HCT116 (cell line): ENCODE data around the gene OBP2B. TPM values are rescaled to one million over a fixed set of nuclear protein-coding genes. Genes with fewer than 3 reads are reported as not detected.

Experiments used
- ATAC-seq: fragments of 200-7000 bp; cut with Tn5 transposase; 2 replicates; pipeline ENCODE4 v1.9.1; 2020; ENCODE audit warnings: mild to moderate bottlenecking, moderate library complexity
- BruUV-seq: library from RNA; stranded (reverse); fragments of 400-500 nt; replicated peaks from 2 replicates; lab custom pipeline; 2021; lab: Mats Ljungman, UMichigan
- CTCF ChIA-PET: fragments of 300-600 bp; sonication (Branson Sonifier 250); formaldehyde crosslinking; loops from one replicate; lab custom pipeline; 2021; ENCODE audit warnings: antibody characterized with exemption; lab: Charles Lee
- POLR2A ChIA-PET: fragments of 300-600, 350-600 bp; sonication (Branson Sonifier 250); formaldehyde crosslinking; loops from one replicate; lab custom pipeline; 2021; ENCODE audit warnings: antibody characterized with exemption; lab: Charles Lee
- RAD21 ChIA-PET, 2 experiments: fragments of 300-600 bp; sonication (Branson Sonifier 250); formaldehyde crosslinking; loops; one replicate each; lab custom pipeline; 2023; ENCODE audit warnings: low total read pairs in 2 of 2; ENCODE audit not compliant: uncharacterized antibody in 2 of 2, unreplicated experiment in 2 of 2, low non-redundant PET in 1 of 2; lab: Charles Lee
- DNase-seq: peaks from one replicate; pipeline ENCODE4 v3.0.0-alpha.2; 2010; ENCODE audit warnings: low read depth, low spot score
- H2AFZ ChIP-seq: fragments of 200-600 bp; shearing (Covaris generic), sonication (generic); 2 replicates; pipeline ENCODE4 v1.6.1; 2017; ENCODE audit warnings: low read depth, mixed run types, mixed read lengths, antibody characterized with exemption, low read length; ENCODE audit not compliant: poor library complexity, severe bottlenecking
- H3K27ac ChIP-seq: 2 replicates; pipeline ENCODE4 v1.5.1; 2012; ENCODE audit warnings: low read depth, low read length
- H3K27me3 ChIP-seq: fragments of 200-600 bp; sonication (generic); 2 replicates; pipeline ENCODE4 v1.6.1; 2016; ENCODE audit warnings: mixed run types, low read length, mixed read lengths; ENCODE audit not compliant: insufficient read depth
- H3K36me3 ChIP-seq, 2 experiments: fragments of 200-500 bp in 1 of 2; fragments of 200-600 bp in 1 of 2; sonication (Bioruptor generic) in 1 of 2; sonication (generic) in 1 of 2; 2 replicates each; pipeline versions ENCODE4 v1.5.1 to v1.6.1; 2014 to 2016; ENCODE audit warnings: low read length in 2 of 2, inconsistent platforms in 1 of 2, mixed read lengths in 1 of 2, mixed run types in 1 of 2; ENCODE audit not compliant: insufficient read depth in 2 of 2, control insufficient read depth in 1 of 2
- H3K4me1 ChIP-seq, 2 experiments: fragments of 200-600 bp in 1 of 2; sonication (generic) in 1 of 2; 2 replicates each; pipeline versions ENCODE4 v1.5.1 to v1.6.1; 2012 to 2017; ENCODE audit warnings: low read length in 2 of 2, inconsistent platforms in 1 of 2, mild to moderate bottlenecking in 1 of 2, mixed read lengths in 1 of 2, mixed run types in 1 of 2, moderate library complexity in 1 of 2; ENCODE audit not compliant: insufficient read depth in 2 of 2, control insufficient read depth in 1 of 2
- H3K4me2 ChIP-seq: fragments of 200-600 bp; sonication (generic); 2 replicates; pipeline ENCODE4 v1.6.1; 2017; ENCODE audit warnings: mixed run types, low read length, mixed read lengths
- H3K4me3 ChIP-seq, 2 experiments: fragments of 200-600 bp in 1 of 2; sonication (generic) in 1 of 2; replicated peaks in 1 of 2; 2 replicates each; pipeline ENCODE4 v1.5.1; 2011 to 2016; ENCODE audit warnings: low read length in 2 of 2, control low read depth in 1 of 2, low read depth in 1 of 2, mild to moderate bottlenecking in 1 of 2, mixed read lengths in 1 of 2, mixed run types in 1 of 2
- H3K79me2 ChIP-seq: fragments of 200-600 bp; sonication (generic); 2 replicates; pipeline ENCODE4 v1.6.1; 2017; ENCODE audit warnings: mild to moderate bottlenecking, mixed run types, low read length, moderate library complexity, mixed read lengths; ENCODE audit not compliant: insufficient read depth
- H3K9ac ChIP-seq: fragments of 200-600 bp; sonication (generic); 2 replicates; pipeline ENCODE4 v1.6.1; 2016; ENCODE audit warnings: low read length, mixed read lengths
- H3K9me2 ChIP-seq: fragments of 200-600 bp; sonication (generic), shearing (Covaris generic); 2 replicates; pipeline ENCODE4 v1.6.1; 2017; ENCODE audit warnings: mixed run types, mild to moderate bottlenecking, moderate library complexity; ENCODE audit not compliant: insufficient read depth
- H3K9me3 ChIP-seq, 2 experiments: fragments of 200-500 bp in 1 of 2; fragments of 200-600 bp in 1 of 2; sonication (Bioruptor generic) in 1 of 2; sonication (generic) in 1 of 2; 2 replicates each; pipeline ENCODE4 v1.6.1; 2014 to 2017; ENCODE audit warnings: low read length in 2 of 2, mixed read lengths in 2 of 2, inconsistent platforms in 1 of 2, low read depth in 1 of 2, mild to moderate bottlenecking in 1 of 2, mixed run types in 1 of 2, moderate library complexity in 1 of 2; ENCODE audit not compliant: control insufficient read depth in 1 of 2, insufficient read depth in 1 of 2
- H4K20me1 ChIP-seq: fragments of 200-600 bp; sonication (generic), shearing (Covaris generic); 2 replicates; pipeline ENCODE4 v1.6.1; 2017; ENCODE audit warnings: mixed run types, mild to moderate bottlenecking, moderate library complexity; ENCODE audit not compliant: insufficient read depth
- EGR1 ChIP-seq: IDR thresholded peaks from 2 replicates; pipeline ENCODE4 v1.6.1; 2012; ENCODE audit warnings: low read depth
- ELF1 ChIP-seq: IDR thresholded peaks from 2 replicates; pipeline ENCODE4 v1.6.1; 2012; ENCODE audit warnings: low read depth, borderline replicate concordance
- EZH2 ChIP-seq: fragments of 200-600 bp; sonication (generic); IDR thresholded peaks from 2 replicates; pipeline ENCODE4 v1.6.1; 2017; ENCODE audit warnings: antibody characterized with exemption, mixed run types
- FOSL1 ChIP-seq: IDR thresholded peaks from 2 replicates; pipeline ENCODE4 v1.6.1; 2012; ENCODE audit warnings: low read depth
- MAX ChIP-seq: IDR thresholded peaks from 2 replicates; pipeline ENCODE4 v1.6.1; 2012
- POLR2A ChIP-seq: IDR thresholded peaks from 2 replicates; pipeline ENCODE4 v1.7.0; 2011; ENCODE audit warnings: borderline replicate concordance; ENCODE audit not compliant: insufficient read depth, insufficient read length; ENCODE audit errors: extremely low read depth
- POLR2AphosphoS5 ChIP-seq: IDR thresholded peaks from 2 replicates; pipeline ENCODE4 v1.6.1; 2011; ENCODE audit warnings: mild to moderate bottlenecking, low read depth, low read length, moderate library complexity
- RAD21 ChIP-seq: IDR thresholded peaks from 2 replicates; pipeline ENCODE4 v1.6.1; 2012; ENCODE audit warnings: low read depth, mild to moderate bottlenecking
- REST ChIP-seq: IDR thresholded peaks from 2 replicates; pipeline ENCODE4 v1.6.1; 2012; ENCODE audit warnings: low read depth
- SIN3A ChIP-seq: IDR thresholded peaks from 2 replicates; pipeline ENCODE4 v1.6.1; 2012; ENCODE audit warnings: low read depth
- SP1 ChIP-seq: IDR thresholded peaks from 2 replicates; pipeline ENCODE4 v1.6.1; 2012; ENCODE audit warnings: low read depth
- SRF ChIP-seq: IDR thresholded peaks from 2 replicates; pipeline ENCODE4 v1.6.1; 2012; ENCODE audit warnings: low read depth
- TCF7L2 ChIP-seq: IDR thresholded peaks from 2 replicates; pipeline ENCODE4 v1.7.0; 2011; ENCODE audit warnings: borderline replicate concordance, inconsistent platforms; ENCODE audit not compliant: insufficient read depth, insufficient read length; ENCODE audit errors: extremely low read depth
- YY1 ChIP-seq: IDR thresholded peaks from 2 replicates; pipeline ENCODE4 v1.6.1; 2011; ENCODE audit warnings: low read length, low read depth, moderate library complexity, mild to moderate bottlenecking; ENCODE audit not compliant: insufficient replicate concordance; ENCODE audit errors: extremely low read depth
- ZBTB33 ChIP-seq: IDR thresholded peaks from 2 replicates; pipeline ENCODE4 v1.6.1; 2011; ENCODE audit warnings: mild to moderate bottlenecking, low read length, moderate library complexity; ENCODE audit not compliant: insufficient replicate concordance; ENCODE audit errors: extremely low read depth
- ZFX ChIP-seq: fragments of 450-650 bp; IDR thresholded peaks from 2 replicates; pipeline ENCODE4 v1.6.1; 2017
- intact Hi-C: fragments of 100-400 bp; cut with micrococcal nuclease; formaldehyde crosslinking; loops from 2 replicates; pipeline ENCODE4 v1.10.0; 2022
- total RNA-seq: library from RNA; stranded (reverse); gene quantifications from one replicate; pipeline ENCODE4 v1.2.1, GENCODE V29; 2021; ENCODE audit not compliant: unreplicated experiment

OBP2B gene
- total RNA-seq, 1 experiment from 2014 or later = not detected

- H3K27ac ChIP-seq = no peak overlapping the region
- RAD21 ChIA-PET = no interaction called here
- no peak overlapping the region for H3K9ac ChIP-seq
- intact Hi-C loops = no loop called here
- H3K9me2 ChIP-seq = no peaks in the 10 kb centered on the region
- no TSS peak for BruUV-seq
- no peak for ATAC-seq
- H3K4me2 ChIP-seq = no peak overlapping the region
- no peaks in the 10 kb centered on the region for H3K27me3 ChIP-seq
- no peaks in the 10 kb centered on the region for H3K79me2 ChIP-seq
- no peak overlapping the region for H3K4me3 ChIP-seq
- POLR2A ChIA-PET = no interaction called here
- CTCF ChIA-PET = no interaction called here
- H3K4me1 ChIP-seq = no peaks in the 10 kb centered on the region
- H3K9me3 ChIP-seq = no peaks in the 10 kb centered on the region
- H3K36me3 ChIP-seq = no peaks in the 10 kb centered on the region
- no peak for DNase-seq
- H2AFZ ChIP-seq = no peak overlapping the region
- no peaks in the 10 kb centered on the region for H4K20me1 ChIP-seq
- no peak for TF ChIP-seq EZH2
- TF ChIP-seq MAX = no peak
- no peak for TF ChIP-seq YY1
- TF ChIP-seq REST = no peak
- TF ChIP-seq FOSL1 = no peak
- TF ChIP-seq ELF1 = no peak
- no peak for TF ChIP-seq POLR2AphosphoS5
- TF ChIP-seq TCF7L2 = no peak
- TF ChIP-seq EGR1 = no peak
- no peak for TF ChIP-seq ZFX
- no peak for TF ChIP-seq RAD21
- TF ChIP-seq SRF = no peak
- no peak for TF ChIP-seq ZBTB33
- no peak for TF ChIP-seq SIN3A
- no peak for TF ChIP-seq SP1
- no peak for TF ChIP-seq POLR2A
These were observed 17.4 kb upstream of the OBP2B start for GRCh38 chr9:133226219-133227171.
